CD14-positive monocyte (primary cell): ENCODE measurements around the gene MMP24. TPM values are rescaled to one million over a fixed set of nuclear protein-coding genes. Genes with fewer than 3 reads are reported as not detected.

ENCODE experiments used
- DNase-seq, 3 donors: peaks; one replicate each; pipeline ENCODE4 v3.0.0-alpha.2; 2011 to 2022
- H2AFZ ChIP-seq: 2 replicates; pipeline ENCODE4 v1.6.0; 2012; ENCODE audit warnings: mild to moderate bottlenecking, low read depth, low read length, inconsistent platforms; ENCODE audit not compliant: insufficient read depth, poor library complexity, severe bottlenecking
- H3K27ac ChIP-seq, 2 donors: 1 replicate in 1 of 2; 2 replicates in 1 of 2; pipeline ENCODE4 v1.5.1; 2012 to 2013; ENCODE audit warnings: low read length in 2 of 2, control low read depth in 1 of 2, inconsistent platforms in 1 of 2, low read depth in 1 of 2, mild to moderate bottlenecking in 1 of 2
- H3K27me3 ChIP-seq, 2 donors: one replicate each; pipeline versions ENCODE4 v1.6.0 to v1.6.1; 2011 to 2013; ENCODE audit warnings: low read length in 2 of 2; ENCODE audit not compliant: control insufficient read depth in 2 of 2, insufficient read depth in 2 of 2
- H3K36me3 ChIP-seq, 2 donors: replicated peaks in 1 of 2; 1 replicate in 1 of 2; 2 replicates in 1 of 2; pipeline versions ENCODE4 v1.5.1 to v1.6.1; 2012 to 2013; ENCODE audit warnings: low read length in 2 of 2, control low read depth in 1 of 2, inconsistent platforms in 1 of 2, mild to moderate bottlenecking in 1 of 2; ENCODE audit not compliant: insufficient read depth in 2 of 2, control insufficient read depth in 1 of 2
- H3K4me1 ChIP-seq, 2 donors: 1 replicate in 1 of 2; 2 replicates in 1 of 2; pipeline versions ENCODE4 v1.5.1 to v1.6.1; 2012 to 2013; ENCODE audit warnings: low read length in 2 of 2, control low read depth in 1 of 2, inconsistent platforms in 1 of 2, mild to moderate bottlenecking in 1 of 2, moderate library complexity in 1 of 2; ENCODE audit not compliant: insufficient read depth in 2 of 2, control insufficient read depth in 1 of 2
- H3K4me2 ChIP-seq: replicated peaks from 2 replicates; pipeline ENCODE3; 2012; ENCODE audit warnings: low read length, moderate library complexity, mild to moderate bottlenecking; ENCODE audit not compliant: poor library complexity, severe bottlenecking; ENCODE audit errors: extremely low read depth
- H3K4me3 ChIP-seq, 3 experiments: fragments of 200-600 bp in 1 of 3; sonication (generic) in 1 of 3; replicated peaks in 1 of 3; 1 replicate in 2 of 3; 2 replicates in 1 of 3; pipeline ENCODE4 v1.5.1; 2011 to 2013; ENCODE audit warnings: low read length in 3 of 3, mild to moderate bottlenecking in 3 of 3, control low read depth in 2 of 3, low read depth in 2 of 3, inconsistent platforms in 1 of 3, moderate library complexity in 1 of 3
- H3K79me2 ChIP-seq: 2 replicates; pipeline ENCODE4 v1.6.0; 2012; ENCODE audit warnings: mild to moderate bottlenecking, control low read depth, inconsistent platforms, low read length, moderate library complexity; ENCODE audit not compliant: insufficient read depth
- H3K9ac ChIP-seq: 2 replicates; pipeline ENCODE4 v1.6.0; 2017; ENCODE audit warnings: low read length, mild to moderate bottlenecking; ENCODE audit not compliant: insufficient read depth, poor library complexity, severe bottlenecking
- H3K9me3 ChIP-seq, 2 donors: replicated peaks in 1 of 2; 1 replicate in 1 of 2; 2 replicates in 1 of 2; pipeline versions ENCODE4 v1.5.1 to v1.6.1; 2012 to 2013; ENCODE audit warnings: low read length in 2 of 2, control low read depth in 1 of 2; ENCODE audit not compliant: control insufficient read depth in 1 of 2, insufficient read depth in 1 of 2
- H4K20me1 ChIP-seq: 2 replicates; pipeline ENCODE4 v1.6.0; 2012; ENCODE audit warnings: mild to moderate bottlenecking, low read length, control low read depth, moderate library complexity; ENCODE audit not compliant: insufficient read depth
- H3K27ac Mint-ChIP-seq, 7 donors: one replicate each; pipeline ENCODE4 v1.8.0; 2020; ENCODE audit warnings: mild to moderate bottlenecking in 7 of 7, mixed read lengths in 7 of 7, moderate library complexity in 6 of 7, inconsistent platforms in 2 of 7
- H3K27me3 Mint-ChIP-seq, 3 donors: one replicate each; pipeline ENCODE4 v1.8.0; 2021 to 2022; ENCODE audit warnings: low read depth in 3 of 3, mild to moderate bottlenecking in 3 of 3, mixed read lengths in 3 of 3, moderate library complexity in 3 of 3, inconsistent platforms in 1 of 3
- H3K36me3 Mint-ChIP-seq, 2 donors: one replicate each; pipeline ENCODE4 v1.8.0; 2020; ENCODE audit warnings: mixed read lengths in 2 of 2, inconsistent platforms in 1 of 2, mild to moderate bottlenecking in 1 of 2
- H3K4me1 Mint-ChIP-seq: one replicate; pipeline ENCODE4 v1.8.0; 2020; ENCODE audit warnings: mild to moderate bottlenecking, mixed read lengths
- H3K4me3 Mint-ChIP-seq, 2 donors: one replicate each; pipeline ENCODE4 v1.8.0; 2020; ENCODE audit warnings: mild to moderate bottlenecking in 2 of 2, mixed read lengths in 2 of 2, moderate library complexity in 1 of 2
- H3K9me3 Mint-ChIP-seq, 7 donors: one replicate each; pipeline ENCODE4 v1.8.0; 2020 to 2022; ENCODE audit warnings: mixed read lengths in 7 of 7, mild to moderate bottlenecking in 6 of 7, moderate library complexity in 6 of 7, inconsistent platforms in 2 of 7
- CTCF ChIP-seq: fragments of 200-600 bp; IDR thresholded peaks from one replicate; pipeline ENCODE4 v1.8.0; 2022; ENCODE audit warnings: antibody characterized with exemption, mild to moderate bottlenecking
- WGBS: methylation state at CpG from one replicate; pipeline ENCODE4 v1.1.5; 2013; ENCODE audit warnings: missing lambda C conversion rate; ENCODE audit not compliant: insufficient coverage; 5-methylcytosine and 5-hydroxymethylcytosine counted together
- intact Hi-C, 2 donors: fragments of 100-400 bp; cut with micrococcal nuclease; formaldehyde crosslinking; loops; one replicate each; pipeline versions ENCODE4 v1.15.0 to v1.15.1; 2023
- polyA plus RNA-seq, 3 donors: library from polyadenylated mRNA; depleted of rRNA in 1 of 3; unstranded in 2 of 3; stranded (reverse) in 1 of 3; fragments of 300-500 nt in 2 of 3; fragments of >200 nt in 1 of 3; fragmentation: Illumina TruSeq in 2 of 3; gene quantifications; 1 replicate in 2 of 3; 2 replicates in 1 of 3; pipeline ENCODE4 v1.2.3, GENCODE V29; 2012 to 2021

The MMP24 gene
- polyA plus RNA-seq, 3 donors, result 0.14 TPM; not detected in 2

GRCh38 chr20:35305682-35306556 is 79.4 kb downstream of the MMP24 start:
- peaks cover 8% of the 10 kb centered on the region for H3K4me1 Mint-ChIP-seq
- DNase-seq, result peak; percentile 23 to 62 (median 25)
- H2AFZ ChIP-seq, result no peak overlapping the region
- H3K27me3 ChIP-seq, result no peaks in the 10 kb centered on the region
- no peak overlapping the region for H3K9ac ChIP-seq
- TF ChIP-seq CTCF, result no peak
- H3K27ac Mint-ChIP-seq, result peak overlapping the region in 4 of 7 donors; percentile 42 to 85 (median 79)
- H3K4me3 ChIP-seq, result no peak overlapping the region
- no peaks in the 10 kb centered on the region for H3K9me3 ChIP-seq
- peaks cover 2 to 46% of the 10 kb centered on the region in 2 donors for H3K36me3 ChIP-seq
- 96% methylated on average over 5 of the region's 12 CpGs for WGBS
- intact Hi-C loops, result loop anchor here in 1 of 2 donors (10.0 kb wide), 1 partner anchor 139 kb away; no protein-coding TSS in a partner anchor
- no peaks in the 10 kb centered on the region for H3K4me1 ChIP-seq
- H3K27ac ChIP-seq, result no peak overlapping the region
- H3K4me2 ChIP-seq, result no peak overlapping the region
- H3K9me3 Mint-ChIP-seq, result no peaks in the 10 kb centered on the region
- H3K79me2 ChIP-seq, result no peaks in the 10 kb centered on the region
- H3K36me3 Mint-ChIP-seq, result peaks cover 36 to 46% of the 10 kb centered on the region in 2 donors
- H3K27me3 Mint-ChIP-seq, result peaks cover 0 to 2% (median 0%) of the 10 kb centered on the region in 3 donors
- H3K4me3 Mint-ChIP-seq, result no peak overlapping the region
- no peaks in the 10 kb centered on the region for H4K20me1 ChIP-seq

- H3K27ac Mint-ChIP-seq, result peak overlapping the region in 2 of 7 donors; percentile 22 to 47
- H4K20me1 ChIP-seq, result no peaks in the 10 kb centered on the region
- H2AFZ ChIP-seq, result no peak overlapping the region
- peak in 1 of 3 donors; percentile 13 for DNase-seq
- H3K27ac ChIP-seq, result no peak overlapping the region
- H3K9me3 Mint-ChIP-seq, result no peaks in the 10 kb centered on the region
- peak; percentile 61 for TF ChIP-seq CTCF
- H3K4me1 Mint-ChIP-seq, result peaks cover 8% of the 10 kb centered on the region
- H3K4me2 ChIP-seq, result no peak overlapping the region
- peaks cover 33 to 45% of the 10 kb centered on the region in 2 donors for H3K36me3 Mint-ChIP-seq
- H3K36me3 ChIP-seq, result peaks cover 2 to 51% of the 10 kb centered on the region in 2 donors
- no peaks in the 10 kb centered on the region for H3K27me3 ChIP-seq
- no peaks in the 10 kb centered on the region for H3K79me2 ChIP-seq
- no peak overlapping the region for H3K9ac ChIP-seq
- intact Hi-C loops, result loop anchor here in 1 of 2 donors (10.0 kb wide), 1 partner anchor 138 kb away; no protein-coding TSS in a partner anchor
- H3K4me1 ChIP-seq, result no peaks in the 10 kb centered on the region
- no peak overlapping the region for H3K4me3 ChIP-seq
- H3K9me3 ChIP-seq, result no peaks in the 10 kb centered on the region
- no peak overlapping the region for H3K4me3 Mint-ChIP-seq
- peaks cover 0 to 4% (median 0%) of the 10 kb centered on the region in 3 donors for H3K27me3 Mint-ChIP-seq
- WGBS, result 53% methylated on average over 3 of the region's 4 CpGs
Observed at GRCh38 chr20:35306931-35307517, 80.5 kb downstream of the MMP24 start.
